Fibroblast of lung (primary cell): Measurements from ENCODE around the gene KYAT1. TPM values are rescaled to one million over a fixed set of nuclear protein-coding genes. Genes with fewer than 3 reads are reported as not detected.
"Not testable (repeated sequence)": the region's sequence is repeated elsewhere in the genome, so short reads cannot be mapped to it uniquely, and the experiment has no call there.

ENCODE experiments used
- DNase-seq, 2 donors: peaks; one replicate each; pipeline versions ENCODE4 v3.0.0 to v3.0.0-alpha.2; 2010; ENCODE audit warnings: low read depth in 2 of 2
- H2AFZ ChIP-seq: 2 replicates; pipeline ENCODE4 v1.5.1; 2012; ENCODE audit warnings: low read length, control low read depth, inconsistent platforms
- H3K27ac ChIP-seq: 2 replicates; pipeline ENCODE4 v1.5.1; 2011; ENCODE audit warnings: low read length, control low read depth; ENCODE audit not compliant: insufficient read depth
- H3K27me3 ChIP-seq: 2 replicates; pipeline ENCODE4 v1.5.1; 2011; ENCODE audit warnings: mild to moderate bottlenecking, low read length; ENCODE audit not compliant: control insufficient read depth, insufficient read depth
- H3K36me3 ChIP-seq: 2 replicates; pipeline ENCODE4 v1.5.1; 2011; ENCODE audit warnings: low read length; ENCODE audit not compliant: control insufficient read depth, insufficient read depth
- H3K4me1 ChIP-seq: 2 replicates; pipeline ENCODE4 v1.5.1; 2011; ENCODE audit warnings: low read length; ENCODE audit not compliant: control insufficient read depth, insufficient read depth; ENCODE audit errors: extremely low read depth
- H3K4me2 ChIP-seq: 2 replicates; pipeline ENCODE4 v1.5.1; 2011; ENCODE audit warnings: low read length, control low read depth; ENCODE audit not compliant: insufficient read depth; ENCODE audit errors: extremely low read depth
- H3K4me3 ChIP-seq, 4 experiments: fragments of 200-600 bp in 1 of 4; sonication (generic) in 1 of 4; replicated peaks in 1 of 4; 2 replicates each; pipeline ENCODE4 v1.5.1; 2011 to 2016; ENCODE audit warnings: low read length in 4 of 4, low read depth in 3 of 4, mild to moderate bottlenecking in 3 of 4, control low read depth in 2 of 4, inconsistent platforms in 1 of 4, mixed read lengths in 1 of 4; ENCODE audit not compliant: insufficient read depth in 1 of 4; ENCODE audit errors: control extremely low read depth in 1 of 4
- H3K79me2 ChIP-seq: 2 replicates; pipeline ENCODE4 v1.5.1; 2012; ENCODE audit warnings: mild to moderate bottlenecking, low read length, inconsistent platforms; ENCODE audit not compliant: control insufficient read depth, insufficient read depth
- H3K9ac ChIP-seq: 2 replicates; pipeline ENCODE4 v1.5.1; 2011; ENCODE audit warnings: mild to moderate bottlenecking, low read length, control low read depth; ENCODE audit not compliant: insufficient read depth
- H3K9me3 ChIP-seq: 2 replicates; pipeline ENCODE4 v1.5.1; 2012; ENCODE audit warnings: low read depth, low read length; ENCODE audit not compliant: control insufficient read depth, insufficient read depth
- H4K20me1 ChIP-seq: 2 replicates; pipeline ENCODE4 v1.5.1; 2011; ENCODE audit warnings: low read length; ENCODE audit not compliant: control insufficient read depth, insufficient read depth; ENCODE audit errors: extremely low read depth
- EZH2 ChIP-seq: IDR thresholded peaks from 2 replicates; pipeline ENCODE4 v1.5.1; 2012; ENCODE audit warnings: low read length, control low read depth, mild to moderate bottlenecking; ENCODE audit errors: missing control alignments
- polyA plus RNA-seq, 2 donors: library from polyadenylated mRNA; depleted of rRNA in 1 of 2; stranded (reverse) in 1 of 2; unstranded in 1 of 2; fragments of >200 nt; gene quantifications; 2 replicates each; pipeline ENCODE4 v1.2.1, GENCODE V29; 2011 to 2012; ENCODE audit warnings: missing spikeins in 1 of 2
- total RNA-seq: library from RNA; depleted of rRNA; stranded (reverse); fragments of >200 nt; gene quantifications from 2 replicates; pipeline ENCODE4 v1.2.1, GENCODE V29; 2014
- TF ChIP-seq, protein P1 (sequence below), 2 donors: IDR thresholded peaks in 1 of 2; conservative IDR thresholded peaks in 1 of 2; 1 replicate in 1 of 2; 2 replicates in 1 of 2; pipeline ENCODE4 v1.5.1; 2011 to 2012; ENCODE audit warnings: low read length in 2 of 2, control low read depth in 1 of 2, inconsistent platforms in 1 of 2, low read depth in 1 of 2, mild to moderate bottlenecking in 1 of 2

KYAT1 gene
- total and polyA plus RNA-seq, 2 donors (not counting 1 experiment from before 2014, with no cell fraction given), result 4.7 to 12.4 TPM

DNA sequence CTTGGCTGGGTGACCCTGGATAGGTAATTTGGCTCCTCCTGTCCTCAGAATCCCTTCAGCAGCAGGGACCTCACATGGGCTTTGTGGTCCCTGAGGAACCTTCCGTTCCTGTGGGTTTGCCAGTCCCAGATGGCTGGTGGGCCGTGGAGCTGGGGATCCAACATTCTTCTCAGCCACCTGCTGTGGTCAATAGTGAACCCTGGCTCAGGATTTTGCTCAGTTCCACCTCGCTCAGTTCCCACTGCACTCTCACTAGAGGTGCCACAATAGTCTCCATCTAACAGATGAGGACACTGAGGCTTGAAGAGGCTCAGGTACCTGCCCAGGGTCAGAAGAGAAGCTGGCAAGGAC lies 35.1 kb downstream of the KYAT1 start:
- Histone ChIP-seq H3K4me1 (no peaks in the 10 kb centered on the region), H3K27ac (no peak overlapping the region), H3K27me3 (no peaks in the 10 kb centered on the region), H3K9me3 (no peaks in the 10 kb centered on the region), H4K20me1 (no peaks in the 10 kb centered on the region), H3K9ac (no peak overlapping the region), H3K79me2 (no peaks in the 10 kb centered on the region), H3K4me3 (no peak overlapping the region), H2AFZ (no peak overlapping the region), H3K4me2 (no peak overlapping the region), H3K36me3 (no peaks in the 10 kb centered on the region)
- TF ChIP-seq, protein P1, sequence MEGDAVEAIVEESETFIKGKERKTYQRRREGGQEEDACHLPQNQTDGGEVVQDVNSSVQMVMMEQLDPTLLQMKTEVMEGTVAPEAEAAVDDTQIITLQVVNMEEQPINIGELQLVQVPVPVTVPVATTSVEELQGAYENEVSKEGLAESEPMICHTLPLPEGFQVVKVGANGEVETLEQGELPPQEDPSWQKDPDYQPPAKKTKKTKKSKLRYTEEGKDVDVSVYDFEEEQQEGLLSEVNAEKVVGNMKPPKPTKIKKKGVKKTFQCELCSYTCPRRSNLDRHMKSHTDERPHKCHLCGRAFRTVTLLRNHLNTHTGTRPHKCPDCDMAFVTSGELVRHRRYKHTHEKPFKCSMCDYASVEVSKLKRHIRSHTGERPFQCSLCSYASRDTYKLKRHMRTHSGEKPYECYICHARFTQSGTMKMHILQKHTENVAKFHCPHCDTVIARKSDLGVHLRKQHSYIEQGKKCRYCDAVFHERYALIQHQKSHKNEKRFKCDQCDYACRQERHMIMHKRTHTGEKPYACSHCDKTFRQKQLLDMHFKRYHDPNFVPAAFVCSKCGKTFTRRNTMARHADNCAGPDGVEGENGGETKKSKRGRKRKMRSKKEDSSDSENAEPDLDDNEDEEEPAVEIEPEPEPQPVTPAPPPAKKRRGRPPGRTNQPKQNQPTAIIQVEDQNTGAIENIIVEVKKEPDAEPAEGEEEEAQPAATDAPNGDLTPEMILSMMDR (conservative IDR thresholded peaks at IDR 0.05 in 1 of 2, IDR thresholded peaks at IDR 0.05 in 1 of 2; ENCODE audit: low read depth in 1 of 2, low read length in 2 of 2), result no peak
- no peak for TF ChIP-seq EZH2
- DNase-seq, result no peak

DNA sequence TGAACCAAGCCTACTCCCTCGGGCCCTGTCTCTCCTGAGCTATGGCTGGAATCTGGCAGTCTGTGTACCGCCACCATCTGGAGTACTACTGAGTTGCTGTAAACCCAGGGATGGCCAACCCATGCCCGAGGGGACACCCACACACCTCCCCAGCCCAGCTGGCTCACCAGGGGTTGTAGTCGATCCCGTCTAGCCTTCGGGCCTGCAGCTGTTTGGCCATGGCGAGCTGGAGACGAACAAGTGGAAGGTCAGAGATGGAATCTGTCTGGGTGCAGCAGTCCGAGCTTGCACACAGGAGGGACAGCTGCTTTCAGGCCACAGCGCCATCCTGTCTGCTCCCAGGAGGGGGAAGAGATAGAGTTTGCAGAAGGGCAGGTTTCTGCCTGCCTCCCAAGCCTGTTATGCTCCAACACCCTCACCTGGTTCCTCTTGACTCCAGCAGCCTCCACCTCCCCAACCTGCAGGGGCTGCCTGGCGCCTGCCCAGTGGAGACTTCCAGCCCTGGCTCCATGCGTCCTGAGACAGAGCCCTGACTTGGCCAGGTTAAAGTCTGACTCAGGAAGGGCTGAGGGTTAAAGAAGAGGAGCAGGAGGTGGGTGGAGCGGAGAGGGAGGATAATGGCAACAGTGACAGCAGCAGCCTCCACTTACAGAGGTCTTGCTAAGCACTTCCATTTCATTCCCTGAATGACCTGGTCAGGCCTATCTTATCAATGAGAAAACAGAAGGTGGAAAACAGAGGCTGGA lies 36.4 kb downstream of the KYAT1 start:
- DNase-seq, result no peak

DNA sequence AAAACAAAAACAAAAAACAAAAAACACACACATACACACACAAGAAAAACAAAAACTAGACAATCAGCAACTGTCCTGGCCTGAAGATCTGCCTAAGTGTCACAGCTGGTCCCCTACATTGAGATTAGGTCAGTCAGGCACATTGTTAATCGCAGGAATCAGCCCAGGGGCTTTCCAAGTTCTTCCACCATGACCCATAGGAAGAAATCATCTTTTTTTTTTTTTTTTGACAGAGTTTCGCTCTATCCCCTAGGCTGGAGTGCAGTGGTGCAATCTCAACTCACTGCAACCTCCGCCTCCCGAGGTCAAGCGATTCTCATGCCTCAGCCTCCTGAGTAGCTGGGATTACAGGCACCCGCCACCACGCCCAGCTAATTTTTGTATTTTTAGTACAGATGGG lies 38.6 kb downstream of the KYAT1 start:
- not testable (repeated sequence) for H3K9me3 ChIP-seq, H3K4me1 ChIP-seq, H3K9ac ChIP-seq, H3K4me2 ChIP-seq, H2AFZ ChIP-seq, DNase-seq, H3K36me3 ChIP-seq, H3K4me3 ChIP-seq, H4K20me1 ChIP-seq, H3K27ac ChIP-seq, H3K27me3 ChIP-seq, H3K79me2 ChIP-seq

More for the DNA sequence above, 36.4 kb downstream of the KYAT1 start:
- H3K27ac ChIP-seq, result no peak overlapping the region
- no peaks in the 10 kb centered on the region for H3K27me3 ChIP-seq
- H3K36me3 ChIP-seq, result no peaks in the 10 kb centered on the region
- no peaks in the 10 kb centered on the region for H4K20me1 ChIP-seq
- H3K9me3 ChIP-seq, result no peaks in the 10 kb centered on the region
- H3K4me1 ChIP-seq, result no peaks in the 10 kb centered on the region
- H3K79me2 ChIP-seq, result no peaks in the 10 kb centered on the region
- TF ChIP-seq, protein P1 (conservative IDR thresholded peaks at IDR 0.05 in 1 of 2, IDR thresholded peaks at IDR 0.05 in 1 of 2; ENCODE audit: low read depth in 1 of 2, low read length in 2 of 2), result no peak
- no peak for TF ChIP-seq EZH2
- no peak overlapping the region for H3K9ac ChIP-seq
- H2AFZ ChIP-seq, result no peak overlapping the region
- H3K4me3 ChIP-seq, result no peak overlapping the region
- H3K4me2 ChIP-seq, result no peak overlapping the region
